CD4-positive, alpha-beta memory T cell (primary cell): Measurements from ENCODE around the gene CEPT1. TPM values are rescaled to one million over a fixed set of nuclear protein-coding genes. Genes with fewer than 3 reads are reported as not detected.

Experiments
- CTCF ChIA-PET: fragments of 350-600 bp; sonication (Branson Sonifier 250); formaldehyde crosslinking; loops from one replicate; lab custom pipeline; 2021; ENCODE audit warnings: inconsistent platforms; ENCODE audit not compliant: partially characterized antibody; lab: Charles Lee
- POLR2A ChIA-PET: fragments of 350-600 bp; sonication (Branson Sonifier 250); formaldehyde crosslinking; loops from one replicate; lab custom pipeline; 2021; ENCODE audit not compliant: partially characterized antibody; lab: Charles Lee
- DNase-seq, 5 donors: peaks; one replicate each; pipeline versions ENCODE4 v3.0.0 to v3.0.0-alpha.2; 2020 to 2022; ENCODE audit warnings: mixed read lengths in 1 of 5
- H3K27ac ChIP-seq: one replicate; pipeline ENCODE4 v1.7.0; 2013; ENCODE audit warnings: low read depth, low read length
- H3K27me3 ChIP-seq: 2 replicates; pipeline ENCODE4 v1.7.0; 2013; ENCODE audit warnings: mild to moderate bottlenecking, low read length, moderate library complexity; ENCODE audit not compliant: insufficient read depth
- H3K36me3 ChIP-seq: 2 replicates; pipeline ENCODE4 v1.7.0; 2013; ENCODE audit warnings: mild to moderate bottlenecking, low read length, moderate library complexity; ENCODE audit not compliant: insufficient read depth
- H3K4me1 ChIP-seq: 2 replicates; pipeline ENCODE4 v1.7.0; 2013; ENCODE audit warnings: mild to moderate bottlenecking, low read length, moderate library complexity; ENCODE audit not compliant: insufficient read depth
- H3K4me3 ChIP-seq, 2 donors: one replicate each; pipeline ENCODE4 v1.7.0; 2013; ENCODE audit warnings: low read length in 2 of 2, mild to moderate bottlenecking in 1 of 2
- H3K9me3 ChIP-seq, 2 donors: one replicate each; pipeline ENCODE4 v1.7.0; 2013; ENCODE audit warnings: low read length in 2 of 2, control low read depth in 1 of 2; ENCODE audit not compliant: control insufficient read depth in 1 of 2
- H3K27ac Mint-ChIP-seq, 7 donors: one replicate each; pipeline ENCODE4 v1.8.0; 2020 to 2021; ENCODE audit warnings: mixed read lengths in 7 of 7, mild to moderate bottlenecking in 6 of 7, inconsistent platforms in 3 of 7, moderate library complexity in 3 of 7
- H3K27me3 Mint-ChIP-seq, 2 donors: one replicate each; pipeline ENCODE4 v1.8.0; 2020 to 2021; ENCODE audit warnings: mixed read lengths in 2 of 2
- H3K36me3 Mint-ChIP-seq, 2 donors: one replicate each; pipeline ENCODE4 v1.8.0; 2020 to 2021; ENCODE audit warnings: mixed read lengths in 2 of 2, inconsistent platforms in 1 of 2, mild to moderate bottlenecking in 1 of 2
- H3K4me1 Mint-ChIP-seq, 4 donors: one replicate each; pipeline ENCODE4 v1.8.0; 2020 to 2021; ENCODE audit warnings: mixed read lengths in 4 of 4, mild to moderate bottlenecking in 1 of 4
- H3K4me3 Mint-ChIP-seq, 8 donors: one replicate each; pipeline ENCODE4 v1.8.0; 2020 to 2021; ENCODE audit warnings: mixed read lengths in 8 of 8, mild to moderate bottlenecking in 7 of 8, moderate library complexity in 6 of 8, inconsistent platforms in 3 of 8
- H3K9me3 Mint-ChIP-seq, 8 donors: one replicate each; pipeline ENCODE4 v1.8.0; 2020 to 2021; ENCODE audit warnings: mixed read lengths in 8 of 8, mild to moderate bottlenecking in 5 of 8, inconsistent platforms in 3 of 8, moderate library complexity in 1 of 8
- intact Hi-C: fragments of 100-400 bp; cut with micrococcal nuclease; formaldehyde crosslinking; loops from one replicate; pipeline ENCODE4 v1.15.1; 2023
- polyA plus RNA-seq, 2 donors: library from polyadenylated mRNA; unstranded; fragments of 300-500 nt; fragmentation: Illumina TruSeq; gene quantifications; one replicate each; pipeline ENCODE4 v1.2.3, GENCODE V29; 2021
- total RNA-seq, 2 experiments: library from RNA; stranded (reverse); gene quantifications; one replicate each; pipeline ENCODE4 v1.2.3, GENCODE V29; 2021

Gene CEPT1
- total and polyA plus RNA-seq, 4 experiments from 2014 or later: 18.4 to 49.6 (median 41.2) TPM

GRCh38 chr1:111221633-111222291 lies 81.7 kb downstream of the CEPT1 start:
- POLR2A ChIA-PET: interaction anchor here (0.6 to 18.7 kb wide), 14 partner anchors 9 to 286 kb away, joined by 3 to 1434 read pairs (median 4); partner anchors contain the start of genes ATP5PB, CEPT1, DENND2D and DRAM2
- H3K9me3 ChIP-seq: no peaks in the 10 kb centered on the region
- peak overlapping the region; percentile 79 to 95 (median 85) for H3K4me3 Mint-ChIP-seq

DNA sequence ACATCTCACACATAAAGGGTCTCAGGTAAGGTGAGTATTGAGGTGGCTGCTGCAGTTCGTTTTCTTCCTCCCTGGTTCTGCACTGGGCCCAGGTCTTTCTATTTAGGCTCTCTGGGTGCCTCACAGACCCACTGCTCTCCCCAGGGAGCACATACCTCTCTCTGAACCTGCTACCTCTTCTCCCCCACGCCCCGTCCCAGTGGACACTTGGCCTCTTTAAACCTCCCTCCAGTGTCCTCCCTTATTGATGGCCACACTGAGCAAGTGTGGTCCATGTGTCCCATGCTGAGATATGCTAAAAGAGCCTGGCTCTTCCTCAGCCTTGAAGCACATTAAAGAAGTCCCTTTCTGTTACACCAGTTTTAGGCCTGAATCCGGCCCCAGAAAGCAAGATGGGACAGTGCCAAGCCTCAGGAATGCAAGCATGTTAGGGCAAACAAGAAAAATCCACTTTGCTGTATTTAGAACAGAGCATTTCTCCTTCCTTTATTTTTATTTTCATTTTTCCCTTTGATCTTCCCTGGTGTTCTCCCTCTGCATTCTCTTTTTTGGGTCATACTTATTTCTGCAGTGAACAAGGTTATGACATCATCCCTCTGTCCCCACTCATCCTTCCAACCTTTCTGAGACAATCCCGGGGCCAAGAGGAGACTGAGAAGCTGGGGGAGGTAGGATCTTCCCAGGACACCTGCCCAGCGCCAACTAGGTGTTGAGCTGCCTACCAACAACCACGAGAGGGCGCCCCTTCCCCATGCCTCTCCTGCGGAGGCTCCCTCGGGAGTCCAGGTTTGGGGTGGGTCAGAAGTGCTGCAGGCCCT lies 82.5 kb downstream of the CEPT1 start:
- peak overlapping the region; percentile 89 to 100 (median 96) for H3K27ac Mint-ChIP-seq
- intact Hi-C loops: loop anchor here (1.0 to 10.0 kb wide), 9 partner anchors 26 to 547 kb away; no protein-coding TSS in a partner anchor
- DNase-seq: peak; percentile 63 to 75 (median 68)
- H3K4me1 Mint-ChIP-seq: peaks cover 76 to 97% (median 89%) of the 10 kb centered on the region in 4 donors
- no peaks in the 10 kb centered on the region for H3K27me3 Mint-ChIP-seq
- no peaks in the 10 kb centered on the region for H3K27me3 ChIP-seq
- H3K9me3 Mint-ChIP-seq: peaks cover 0 to 6% (median 0%) of the 10 kb centered on the region in 8 donors
- ChIA-PET POLR2A (interaction anchor here (0.6 to 18.7 kb wide), 13 partner anchors 6 to 226 kb away, joined by 3 to 1434 read pairs (median 6); partner anchors contain the start of genes ATP5PB, DENND2D and WDR77), CTCF (interaction anchor here (1.0 to 17.0 kb wide), 23 partner anchors 8 to 814 kb away, joined by 3 to 623 read pairs (median 6); partner anchors contain the start of genes CEPT1, DENND2D, DRAM2 and LRIF1)
- no peaks in the 10 kb centered on the region for H3K9me3 ChIP-seq
- peaks cover 0 to 2% of the 10 kb centered on the region in 2 donors for H3K36me3 Mint-ChIP-seq
- peak overlapping the region; percentile 25 to 39 for H3K4me3 ChIP-seq
- H3K4me1 ChIP-seq: peaks cover 98% of the 10 kb centered on the region
- peak overlapping the region; percentile 54 for H3K27ac ChIP-seq
- no peaks in the 10 kb centered on the region for H3K36me3 ChIP-seq
- H3K4me3 Mint-ChIP-seq: peak overlapping the region; percentile 79 to 95 (median 85)

More at GRCh38 chr1:111221633-111222291, 81.7 kb downstream of the CEPT1 start:
- peak overlapping the region; percentile 89 to 100 (median 96) for H3K27ac Mint-ChIP-seq
- H3K27ac ChIP-seq: peak overlapping the region; percentile 54
- peaks cover 77 to 97% (median 90%) of the 10 kb centered on the region in 4 donors for H3K4me1 Mint-ChIP-seq
- H3K9me3 Mint-ChIP-seq: peaks cover 0 to 6% (median 0%) of the 10 kb centered on the region in 8 donors
- no peaks in the 10 kb centered on the region for H3K27me3 ChIP-seq
- CTCF ChIA-PET: interaction anchor here (0.9 to 17.0 kb wide), 10 partner anchors 14 to 533 kb away, joined by 3 to 623 read pairs (median 3); partner anchors contain the start of gene DENND2D
- H3K4me1 ChIP-seq: peaks cover 98% of the 10 kb centered on the region
- intact Hi-C loops: loop anchor here (2.0 to 10.0 kb wide), 5 partner anchors 25 to 403 kb away; no protein-coding TSS in a partner anchor
- DNase-seq: peak; percentile 65 to 77 (median 70)
- H3K36me3 ChIP-seq: no peaks in the 10 kb centered on the region
- peaks cover 0 to 2% of the 10 kb centered on the region in 2 donors for H3K36me3 Mint-ChIP-seq
- no peaks in the 10 kb centered on the region for H3K27me3 Mint-ChIP-seq
- H3K4me3 ChIP-seq: peak overlapping the region; percentile 8 to 39

DNA sequence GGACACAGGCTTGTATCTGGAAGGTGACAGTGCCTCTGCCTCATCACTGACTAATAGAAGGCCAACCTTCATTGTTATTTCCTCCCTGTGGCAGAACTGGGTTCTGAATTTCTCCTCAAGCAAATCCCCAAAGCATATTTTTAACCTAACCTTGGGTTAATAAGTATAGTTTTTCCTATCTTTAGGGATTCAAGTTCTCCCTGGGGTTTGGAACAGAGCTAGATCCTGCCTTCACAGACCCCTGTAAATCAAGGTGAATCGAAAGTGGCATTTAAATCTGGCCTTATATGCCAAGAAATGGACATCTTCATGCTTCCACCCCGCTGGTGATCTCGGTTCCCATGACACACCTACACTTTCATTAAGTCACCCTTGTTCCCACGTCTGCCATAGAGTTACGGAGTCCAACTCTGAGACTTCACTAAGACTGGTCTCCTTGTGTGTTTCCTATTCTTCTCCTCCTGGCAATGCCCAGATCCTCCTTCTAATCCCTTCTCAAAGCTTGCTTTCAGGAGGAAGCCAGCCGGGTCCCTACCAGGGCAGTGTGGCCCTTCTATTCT lies 83.2 kb downstream of the CEPT1 start:
- Histone ChIP-seq H3K4me3 (peak overlapping the region; percentile 25 to 39), H3K4me1 (peaks cover 98% of the 10 kb centered on the region), H3K9me3 (no peaks in the 10 kb centered on the region), H3K36me3 (no peaks in the 10 kb centered on the region), H3K27ac (peak overlapping the region; percentile 54), H3K27me3 (no peaks in the 10 kb centered on the region)
- no peak for DNase-seq
- Mint-ChIP-seq H3K4me1 (peaks cover 76 to 97% (median 89%) of the 10 kb centered on the region in 4 donors), H3K4me3 (peak overlapping the region; percentile 79 to 95 (median 85)), H3K36me3 (no peaks in the 10 kb centered on the region), H3K9me3 (peaks cover 0 to 5% (median 0%) of the 10 kb centered on the region in 8 donors), H3K27me3 (no peaks in the 10 kb centered on the region), H3K27ac (peak overlapping the region; percentile 89 to 100 (median 96))
- ChIA-PET POLR2A (interaction anchor here (0.8 to 18.7 kb wide), 10 partner anchors 7 to 226 kb away, joined by 4 to 1434 read pairs (median 8); partner anchors contain the start of genes ATP5PB, DENND2D and WDR77), CTCF (interaction anchor here (0.7 to 17.0 kb wide), 24 partner anchors 9 to 814 kb away, joined by 3 to 623 read pairs (median 6); partner anchors contain the start of genes CEPT1, DENND2D, DRAM2 and LRIF1)
- intact Hi-C loops: loop anchor here (1.0 to 10.0 kb wide), 9 partner anchors 26 to 546 kb away; no protein-coding TSS in a partner anchor

DNA sequence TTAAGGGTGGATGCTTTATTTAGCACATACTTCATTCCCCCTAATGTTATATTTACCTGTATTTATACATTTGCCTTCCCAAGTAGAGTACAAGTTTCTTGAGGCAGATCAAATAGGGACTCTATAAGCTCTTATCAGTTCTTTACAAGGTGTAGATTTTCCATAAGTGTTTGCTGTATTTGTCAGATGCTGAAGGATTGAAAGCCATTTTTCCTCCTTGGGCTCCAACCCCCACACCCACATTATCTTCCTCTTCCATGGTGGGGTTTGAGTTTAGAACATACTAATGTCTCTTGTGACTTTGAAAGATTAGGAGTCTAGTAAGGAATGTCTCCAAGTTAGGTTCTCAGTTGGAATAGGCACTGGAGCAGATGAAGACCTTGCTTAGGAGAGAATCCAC lies 85.1 kb downstream of the CEPT1 start:
- H3K9me3 Mint-ChIP-seq: peaks cover 0 to 5% (median 1%) of the 10 kb centered on the region in 8 donors
- H3K36me3 ChIP-seq: no peaks in the 10 kb centered on the region
- peak overlapping the region in 1 of 2 donors; percentile 40 for H3K4me3 ChIP-seq
- ChIA-PET POLR2A (interaction anchor here (0.9 to 18.7 kb wide), 9 partner anchors 9 to 128 kb away, joined by 3 to 1434 read pairs (median 4); partner anchors contain the start of gene DENND2D), CTCF (interaction anchor here (1.2 to 17.0 kb wide), 6 partner anchors 10 to 177 kb away, joined by 3 to 623 read pairs (median 36); partner anchors contain the start of gene DENND2D)
- H3K4me1 Mint-ChIP-seq: peaks cover 69 to 96% (median 83%) of the 10 kb centered on the region in 4 donors
- intact Hi-C loops: loop anchor here (10.0 kb wide), 1 partner anchor 400 kb away; no protein-coding TSS in a partner anchor
- H3K4me1 ChIP-seq: peaks cover 97% of the 10 kb centered on the region
- H3K27me3 ChIP-seq: no peaks in the 10 kb centered on the region
- H3K27ac Mint-ChIP-seq: peak overlapping the region; percentile 84 to 93 (median 90)
- H3K27ac ChIP-seq: peak overlapping the region; percentile 41
- H3K36me3 Mint-ChIP-seq: peaks cover 0 to 2% of the 10 kb centered on the region in 2 donors
- peak overlapping the region; percentile 56 to 86 (median 78) for H3K4me3 Mint-ChIP-seq
- DNase-seq: no peak
- no peaks in the 10 kb centered on the region for H3K27me3 Mint-ChIP-seq
- no peaks in the 10 kb centered on the region for H3K9me3 ChIP-seq

- H3K27me3 ChIP-seq: no peaks in the 10 kb centered on the region
- H3K4me1 ChIP-seq: peaks cover 96% of the 10 kb centered on the region
- Mint-ChIP-seq H3K4me3 (peak overlapping the region; percentile 56 to 86 (median 78)), H3K9me3 (peaks cover 0 to 5% (median 1%) of the 10 kb centered on the region in 8 donors), H3K4me1 (peaks cover 67 to 93% (median 80%) of the 10 kb centered on the region in 4 donors), H3K27ac (peak overlapping the region; percentile 84 to 93 (median 90)), H3K36me3 (peaks cover 0 to 2% of the 10 kb centered on the region in 2 donors), H3K27me3 (no peaks in the 10 kb centered on the region)
- ChIA-PET POLR2A (interaction anchor here (0.7 to 18.7 kb wide), 13 partner anchors 10 to 174 kb away, joined by 3 to 1434 read pairs (median 4); partner anchors contain the start of gene DENND2D), CTCF (interaction anchor here (1.0 to 17.0 kb wide), 8 partner anchors 10 to 216 kb away, joined by 3 to 623 read pairs (median 10); partner anchors contain the start of gene DENND2D)
- DNase-seq: peak in 4 of 5 donors; percentile 52 to 60 (median 56)
- H3K4me3 ChIP-seq: peak overlapping the region in 1 of 2 donors; percentile 40
- H3K9me3 ChIP-seq: no peaks in the 10 kb centered on the region
- intact Hi-C loops: loop anchor here (10.0 kb wide), 1 partner anchor 399 kb away; no protein-coding TSS in a partner anchor
- peak overlapping the region; percentile 41 for H3K27ac ChIP-seq
- H3K36me3 ChIP-seq: no peaks in the 10 kb centered on the region
These were observed 85.8 kb downstream of the CEPT1 start for GRCh38 chr1:111225717-111226400.
